NCI-H187 (cell line): ENCODE measurements around the gene ZNF107.
A peak's percentile ranks its signal among the peaks of the same experiment; 100 is the strongest.

Experiments used
- DNase-seq, 2 experiments: peaks; one replicate each; lab custom pipeline; 2025; lab: John Stamatoyannopoulos, UW

The ZNF107 gene

GRCh38 chr7:64665980-64666662 lies at the start of gene ZNF107:
TSS of gene ZNF107 (plus strand) at chr7:64666133. CDS start at chr7:64666283, 150 bp downstream.
- peak; percentile 82 to 90 for DNase-seq

GRCh38 chr7:64618785-64619456 lies 47.0 kb upstream of the ZNF107 start:
- DNase-seq = no peak

- no peak for DNase-seq
Observed at GRCh38 chr7:64619705-64620104, 46.2 kb upstream of the ZNF107 start.

GRCh38 chr7:64621656-64622055 lies 44.3 kb upstream of the ZNF107 start:
- no peak for DNase-seq

- DNase-seq = no peak
Observed at GRCh38 chr7:64625114-64626082, 40.5 kb upstream of the ZNF107 start.

- no peak for DNase-seq
Observed at GRCh38 chr7:64626083-64626469, 39.9 kb upstream of the ZNF107 start.

GRCh38 chr7:64626557-64626956 lies 39.4 kb upstream of the ZNF107 start:
- no peak for DNase-seq

- no peak for DNase-seq
Observed at GRCh38 chr7:64628192-64628591, 37.7 kb upstream of the ZNF107 start.

GRCh38 chr7:64628721-64629120 lies 37.2 kb upstream of the ZNF107 start:
- DNase-seq = no peak

- DNase-seq = no peak
Observed at GRCh38 chr7:64630496-64630895, 35.4 kb upstream of the ZNF107 start.

GRCh38 chr7:64632029-64632428 lies 33.9 kb upstream of the ZNF107 start:
- no peak for DNase-seq

- DNase-seq = no peak
Observed at GRCh38 chr7:64633401-64633800, 32.5 kb upstream of the ZNF107 start.

- DNase-seq = no peak
Observed at GRCh38 chr7:64634406-64635062, 31.4 kb upstream of the ZNF107 start.

- DNase-seq = no peak
Observed at GRCh38 chr7:64636386-64636785, 29.5 kb upstream of the ZNF107 start.

GRCh38 chr7:64637521-64638445 lies 28.1 kb upstream of the ZNF107 start:
- DNase-seq = no peak

- DNase-seq = no peak
Observed at GRCh38 chr7:64638822-64639221, 27.1 kb upstream of the ZNF107 start.

GRCh38 chr7:64639267-64640001 lies 26.5 kb upstream of the ZNF107 start:
- DNase-seq = no peak

GRCh38 chr7:64640504-64640903 lies 25.4 kb upstream of the ZNF107 start:
- DNase-seq = no peak

GRCh38 chr7:64642046-64642445 lies 23.9 kb upstream of the ZNF107 start:
- DNase-seq = no peak

GRCh38 chr7:64642875-64643274 lies 23.1 kb upstream of the ZNF107 start:
- no peak for DNase-seq
